Ectodermal cell (in vitro differentiated cells): ENCODE measurements around the gene KCNJ9. TPM values are rescaled to one million over a fixed set of nuclear protein-coding genes. Genes with fewer than 3 reads are reported as not detected.

Source experiments
- H3K27ac ChIP-seq: 2 replicates; pipeline ENCODE4 v1.7.0; 2013; ENCODE audit warnings: mild to moderate bottlenecking, low read depth, low read length; ENCODE audit not compliant: insufficient read depth, poor library complexity, severe bottlenecking
- H3K27me3 ChIP-seq: 2 replicates; pipeline ENCODE4 v1.7.0; 2013; ENCODE audit warnings: mild to moderate bottlenecking, low read length; ENCODE audit not compliant: insufficient read depth, control insufficient read depth, poor library complexity, severe bottlenecking
- H3K36me3 ChIP-seq: one replicate; pipeline ENCODE4 v1.7.0; 2013; ENCODE audit warnings: low read length; ENCODE audit not compliant: control insufficient read depth, insufficient read depth
- H3K4me1 ChIP-seq: one replicate; pipeline ENCODE4 v1.7.0; 2013; ENCODE audit warnings: low read length; ENCODE audit not compliant: control insufficient read depth, insufficient read depth
- H3K4me3 ChIP-seq: 2 replicates; pipeline ENCODE4 v1.7.0; 2013; ENCODE audit warnings: low read depth, low read length, control low read depth; ENCODE audit not compliant: insufficient read depth
- H3K9me3 ChIP-seq: 2 replicates; pipeline ENCODE4 v1.7.0; 2013; ENCODE audit warnings: mild to moderate bottlenecking, low read length, moderate library complexity; ENCODE audit not compliant: control insufficient read depth
- WGBS, 2 experiments: methylation state at CpG; one replicate each; pipeline ENCODE4 v1.1.7; 2013; ENCODE audit warnings: missing lambda C conversion rate in 2 of 2; 5-methylcytosine and 5-hydroxymethylcytosine counted together
- polyA plus RNA-seq, 4 experiments: library from polyadenylated mRNA; stranded (reverse); fragments of 50-300 nt; gene quantifications; one replicate each; pipeline ENCODE4 v1.2.3, GENCODE V29; 2013

KCNJ9 gene
- not detected for polyA plus RNA-seq (2013, experiment 1 of 4)
- not detected for polyA plus RNA-seq (2013, experiment 2 of 4)
- polyA plus RNA-seq (2013, experiment 3 of 4) = not detected
- 0.08 TPM for polyA plus RNA-seq (2013, experiment 4 of 4)

DNA sequence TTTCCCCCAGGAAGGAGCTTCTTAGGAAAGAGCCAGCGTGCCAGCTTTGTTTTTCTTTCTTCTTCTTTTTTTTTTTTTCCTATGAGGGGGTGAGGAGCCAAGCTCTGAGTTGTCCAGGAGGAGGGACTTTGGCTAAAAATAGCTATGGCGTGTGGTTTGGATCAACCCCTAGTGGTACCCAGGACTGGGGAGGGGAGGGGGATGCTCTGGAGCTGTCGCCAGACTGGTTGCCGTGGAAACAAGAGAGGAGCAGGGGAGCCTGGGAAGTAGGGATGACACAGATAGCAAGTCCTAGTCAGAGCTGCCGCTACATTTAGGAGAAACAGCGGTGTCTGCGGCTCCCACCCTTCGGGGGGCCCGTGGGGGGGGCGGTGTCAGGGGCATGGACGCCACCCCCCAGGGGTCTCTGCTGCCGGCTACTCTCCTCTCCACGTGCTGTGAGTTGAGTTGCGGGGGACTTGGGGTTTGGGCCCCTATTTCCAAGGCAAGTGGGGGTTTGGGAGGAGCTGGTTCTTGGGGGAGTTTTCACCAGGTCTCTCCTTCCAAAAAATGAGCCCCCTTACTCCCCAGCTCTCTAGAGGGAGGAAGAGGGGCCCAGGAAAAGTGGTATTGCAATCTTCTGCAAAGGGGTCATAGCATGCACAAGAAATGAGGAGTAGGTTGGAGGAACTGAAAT is at the start of gene KCNJ9:
Gene KCNJ9, plus strand, starts transcription at position 278 of the 676 bp plus-strand sequence. CDS start 2,493 bp downstream, outside the sequence.
- H3K9me3 ChIP-seq = no peaks in the 10 kb centered on the region
- no peak within 1 kb of the TSS for H3K4me3 ChIP-seq
- peaks cover 5% of the 10 kb centered on the region for H3K4me1 ChIP-seq
- no peaks in the 10 kb centered on the region for H3K36me3 ChIP-seq
- H3K27me3 ChIP-seq = peaks cover 80% of the 10 kb centered on the region
- H3K27ac ChIP-seq = no peak within 1 kb of the TSS
- WGBS, 2 experiments = 33 to 35% methylated on average over 14 of the region's 14 CpGs

- Histone ChIP-seq H3K9me3 (no peaks in the 10 kb centered on the region), H3K4me1 (peaks cover 11% of the 10 kb centered on the region), H3K27me3 (peaks cover 23% of the 10 kb centered on the region), H3K36me3 (no peaks in the 10 kb centered on the region), H3K27ac (no peak overlapping the region), H3K4me3 (peak overlapping the region; percentile 64)
- WGBS, 2 experiments = 7 to 9% methylated on average over 18 of the region's 18 CpGs
Measured at GRCh38 chr1:160032165-160032820, 49.0 kb upstream of the KCNJ9 start.

DNA sequence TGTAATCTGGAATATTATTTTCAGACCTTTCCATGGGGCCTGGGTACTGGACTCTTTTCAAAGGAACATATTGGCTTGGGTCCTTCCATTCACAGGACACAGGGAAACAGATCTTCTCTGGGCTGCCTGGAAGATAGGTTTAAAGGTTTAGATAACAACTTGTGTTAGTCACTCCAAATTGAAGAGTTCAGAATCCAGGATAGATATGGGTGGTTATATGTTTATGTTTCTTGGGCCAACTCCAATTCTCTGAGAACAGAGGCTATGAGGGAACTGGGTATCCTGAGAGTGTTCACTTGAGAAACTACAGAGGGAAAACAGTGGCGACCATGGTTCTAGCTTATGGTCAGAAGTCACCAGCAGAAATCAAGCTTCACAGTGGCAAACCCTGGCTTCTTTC is 40.9 kb upstream of the KCNJ9 start:
- 76 to 97% methylated on average over 1 of the region's 1 CpG for WGBS, 2 experiments
- H3K4me3 ChIP-seq = no peak overlapping the region
- no peaks in the 10 kb centered on the region for H3K36me3 ChIP-seq

GRCh38 chr1:160043543-160043942 is 37.8 kb upstream of the KCNJ9 start:
- Histone ChIP-seq H3K27me3 (peaks cover 23% of the 10 kb centered on the region), H3K4me1 (peaks cover 13% of the 10 kb centered on the region), H3K27ac (no peak overlapping the region), H3K36me3 (no peaks in the 10 kb centered on the region), H3K9me3 (no peaks in the 10 kb centered on the region), H3K4me3 (no peak overlapping the region)

More for the DNA sequence above, 40.9 kb upstream of the KCNJ9 start:
- H3K9me3 ChIP-seq = no peaks in the 10 kb centered on the region
- H3K4me1 ChIP-seq = no peaks in the 10 kb centered on the region
- H3K27me3 ChIP-seq = peaks cover 4% of the 10 kb centered on the region
- no peak overlapping the region for H3K27ac ChIP-seq

- 83 to 90% methylated on average over 2 of the region's 2 CpGs for WGBS, 2 experiments
- Histone ChIP-seq H3K27ac (no peak overlapping the region), H3K9me3 (no peaks in the 10 kb centered on the region), H3K4me3 (no peak overlapping the region), H3K4me1 (peaks cover 19% of the 10 kb centered on the region), H3K36me3 (no peaks in the 10 kb centered on the region), H3K27me3 (peaks cover 21% of the 10 kb centered on the region)
Measured at GRCh38 chr1:160045653-160046052, 35.7 kb upstream of the KCNJ9 start.

GRCh38 chr1:160046494-160047110 is 34.7 kb upstream of the KCNJ9 start:
- H3K4me3 ChIP-seq = no peak overlapping the region
- peaks cover 26% of the 10 kb centered on the region for H3K27me3 ChIP-seq
- 10% methylated on average over 11 of the region's 11 CpGs for WGBS, 2 experiments
- peaks cover 19% of the 10 kb centered on the region for H3K4me1 ChIP-seq
- H3K27ac ChIP-seq = no peak overlapping the region
- H3K9me3 ChIP-seq = no peaks in the 10 kb centered on the region
- H3K36me3 ChIP-seq = no peaks in the 10 kb centered on the region

DNA sequence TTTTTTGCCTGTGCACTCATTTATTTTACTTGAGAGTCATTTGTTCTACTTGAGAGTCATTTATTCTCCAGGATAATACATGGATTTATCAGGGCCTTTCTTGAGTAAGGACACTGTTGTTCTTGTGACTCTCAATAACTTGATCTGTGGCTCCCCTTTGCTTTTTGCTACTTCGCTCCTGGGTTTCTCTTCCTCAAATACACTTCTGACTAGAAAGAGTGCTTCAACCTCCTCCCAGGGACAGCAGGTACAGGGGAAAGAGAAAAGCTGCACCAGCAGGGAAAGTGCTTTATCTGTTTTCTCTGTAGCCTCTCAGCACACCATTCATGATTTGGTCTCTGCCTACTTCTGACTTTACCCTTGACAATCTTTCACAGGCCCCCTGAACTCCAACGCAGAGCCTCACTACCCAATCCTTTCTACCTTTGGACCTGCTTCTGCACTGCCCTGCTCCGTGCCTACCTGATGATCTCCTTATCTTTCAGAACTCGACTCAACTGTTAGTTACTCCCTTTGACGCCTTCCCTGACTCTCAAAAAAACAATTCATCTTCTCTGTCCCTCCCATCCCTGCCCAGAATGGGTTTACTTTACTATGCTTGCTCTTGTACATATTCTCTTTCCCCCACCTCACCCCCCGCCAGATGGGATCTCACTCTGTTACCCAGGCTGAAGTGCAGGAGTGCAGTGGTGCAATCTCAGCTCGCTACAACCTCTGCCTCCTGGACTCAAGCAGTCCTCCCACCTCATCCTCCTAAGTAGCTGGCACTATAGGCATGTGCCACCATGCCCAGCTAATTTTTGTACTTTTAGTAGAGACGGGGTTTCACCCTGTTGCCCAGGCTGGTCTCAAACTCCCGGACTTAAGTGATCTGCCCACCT is 34.0 kb upstream of the KCNJ9 start:
- H3K36me3 ChIP-seq = no peaks in the 10 kb centered on the region
- WGBS, 2 experiments = 79 to 83% methylated on average over 9 of the region's 9 CpGs
- peaks cover 19% of the 10 kb centered on the region for H3K4me1 ChIP-seq
- H3K27ac ChIP-seq = no peak overlapping the region
- peaks cover 33% of the 10 kb centered on the region for H3K27me3 ChIP-seq
- no peak overlapping the region for H3K4me3 ChIP-seq
- H3K9me3 ChIP-seq = no peaks in the 10 kb centered on the region

DNA sequence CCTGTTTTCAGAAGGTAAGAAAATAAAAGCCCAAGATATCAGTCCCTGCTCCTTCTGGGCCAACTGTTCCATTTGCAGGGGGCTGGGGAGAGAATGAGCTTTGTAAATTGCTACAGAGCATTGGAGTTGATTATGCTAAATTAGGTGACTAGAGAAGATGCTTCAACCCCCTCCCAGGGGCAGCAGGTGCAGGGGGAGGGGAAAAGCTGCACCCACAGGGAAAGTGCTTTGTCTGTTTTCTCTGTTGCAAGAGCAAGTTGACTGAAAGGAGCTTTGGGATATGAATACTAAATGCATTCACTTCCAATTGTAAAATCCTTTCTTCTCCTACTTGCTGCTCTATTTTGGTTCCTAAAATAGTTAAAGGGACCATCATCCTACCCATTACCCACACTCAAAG is 33.0 kb upstream of the KCNJ9 start:
- Histone ChIP-seq H3K27me3 (peaks cover 39% of the 10 kb centered on the region), H3K4me1 (peaks cover 19% of the 10 kb centered on the region), H3K36me3 (no peaks in the 10 kb centered on the region), H3K4me3 (no peak overlapping the region), H3K27ac (no peak overlapping the region), H3K9me3 (no peaks in the 10 kb centered on the region)

GRCh38 chr1:160049101-160049500 is 32.2 kb upstream of the KCNJ9 start:
- WGBS, 2 experiments = 83 to 85% methylated on average over 3 of the region's 3 CpGs
- Histone ChIP-seq H3K27me3 (peaks cover 39% of the 10 kb centered on the region), H3K9me3 (no peaks in the 10 kb centered on the region), H3K27ac (no peak overlapping the region), H3K36me3 (no peaks in the 10 kb centered on the region), H3K4me1 (peaks cover 26% of the 10 kb centered on the region), H3K4me3 (no peak overlapping the region)
